Smooth muscle cell (in vitro differentiated cells): ENCODE data around the gene PRAMEF20. TPM values are rescaled to one million over a fixed set of nuclear protein-coding genes. Genes with fewer than 3 reads are reported as not detected.

Experiments
- DNase-seq: peaks from one replicate; lab custom pipeline; 2025; ENCODE audit not compliant: unreplicated experiment; lab: John Stamatoyannopoulos, UW
- H2AFZ ChIP-seq: fragments of 200-600 bp; sonication (generic); 2 replicates; pipeline ENCODE4 v1.6.0; 2016; ENCODE audit warnings: antibody characterized with exemption, low read depth, mild to moderate bottlenecking
- H3F3A ChIP-seq: fragments of 200-600 bp; sonication (generic); 2 replicates; pipeline ENCODE4 v1.6.0; 2017; ENCODE audit warnings: antibody characterized with exemption, low read depth
- H3K27ac ChIP-seq: fragments of 200-600 bp; sonication (generic); 2 replicates; pipeline ENCODE4 v1.5.1; 2016; ENCODE audit warnings: low read depth, mild to moderate bottlenecking
- H3K27me3 ChIP-seq: fragments of 200-600 bp; sonication (generic); 2 replicates; pipeline ENCODE4 v1.6.1; 2016; ENCODE audit warnings: low read depth, mild to moderate bottlenecking
- H3K36me3 ChIP-seq: fragments of 200-600 bp; sonication (generic); 2 replicates; pipeline ENCODE4 v1.5.1; 2016; ENCODE audit warnings: low read depth
- H3K4me1 ChIP-seq: fragments of 200-600 bp; sonication (generic); 2 replicates; pipeline ENCODE4 v1.5.1; 2016; ENCODE audit warnings: low read depth
- H3K4me2 ChIP-seq: fragments of 200-600 bp; sonication (generic); 2 replicates; pipeline ENCODE4 v1.6.0; 2016; ENCODE audit warnings: mild to moderate bottlenecking
- H3K4me3 ChIP-seq: fragments of 200-600 bp; sonication (generic); 2 replicates; pipeline ENCODE4 v1.5.1; 2016; ENCODE audit warnings: mild to moderate bottlenecking
- H3K79me2 ChIP-seq: fragments of 200-600 bp; sonication (generic); 2 replicates; pipeline ENCODE4 v1.6.0; 2016; ENCODE audit warnings: low read depth, mild to moderate bottlenecking
- H3K9ac ChIP-seq: fragments of 200-600 bp; sonication (generic); 2 replicates; pipeline ENCODE4 v1.6.0; 2016; ENCODE audit warnings: low read depth
- H3K9me3 ChIP-seq: fragments of 200-600 bp; sonication (generic); replicated peaks from 2 replicates; pipeline ENCODE4 v1.5.1; 2016; ENCODE audit warnings: low read depth
- H4K20me1 ChIP-seq: fragments of 200-600 bp; sonication (generic); 2 replicates; pipeline ENCODE4 v1.6.0; 2016; ENCODE audit warnings: low read depth
- WGBS: methylation state at CpG from one replicate; pipeline ENCODE4 v1.1.7; 2016; ENCODE audit warnings: low lambda C conversion rate; 5-methylcytosine and 5-hydroxymethylcytosine counted together
- polyA plus RNA-seq: library from polyadenylated mRNA; unstranded; fragments of >200 nt; fragmentation: Nextera tagmentation; extraction: Ambion mirVana; gene quantifications from 2 replicates; pipeline ENCODE4 v1.2.1, GENCODE V29; 2016
- total RNA-seq: library from RNA; depleted of rRNA; stranded (reverse); fragments of >200 nt; gene quantifications from 2 replicates; pipeline ENCODE4 v1.2.3, GENCODE V29; 2014
- TF ChIP-seq, protein P1 (sequence below): fragments of 200-600 bp; sonication (generic); IDR thresholded peaks from 2 replicates; pipeline ENCODE4 v1.5.1; 2017; ENCODE audit warnings: borderline replicate concordance, mild to moderate bottlenecking, antibody characterized with exemption; ENCODE audit not compliant: insufficient read depth, poor library complexity, severe bottlenecking

PRAMEF20 gene
- total and polyA plus RNA-seq, 2 experiments from 2014 or later, result not detected

DNA sequence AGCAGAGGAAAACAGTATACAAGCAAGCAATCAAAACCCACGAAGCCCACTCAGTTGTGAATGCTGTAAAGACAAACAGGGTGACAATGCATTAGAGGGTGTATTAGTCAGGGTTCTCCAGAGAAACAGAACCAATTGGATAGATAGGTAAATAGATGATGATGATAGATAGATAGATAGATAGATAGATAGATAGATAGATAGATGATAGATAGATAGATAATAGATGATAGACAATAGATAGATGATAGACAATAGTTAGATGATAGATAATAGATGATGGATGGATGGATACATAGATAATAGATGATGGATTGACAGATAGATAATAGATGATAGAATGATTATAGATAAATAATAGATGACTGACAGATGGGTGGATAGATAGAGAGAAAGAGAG lies 55.3 kb downstream of the PRAMEF20 start:
- Histone ChIP-seq H3F3A (no peaks in the 10 kb centered on the region), H3K27me3 (no peaks in the 10 kb centered on the region), H3K79me2 (no peaks in the 10 kb centered on the region), H3K4me1 (no peaks in the 10 kb centered on the region), H2AFZ (no peak overlapping the region), H3K4me2 (no peak overlapping the region), H4K20me1 (no peaks in the 10 kb centered on the region), H3K9me3 (no peaks in the 10 kb centered on the region), H3K4me3 (no peak overlapping the region), H3K36me3 (no peaks in the 10 kb centered on the region), H3K27ac (no peak overlapping the region), H3K9ac (no peak overlapping the region)
- DNase-seq, result no peak
- 69% methylated on average over 1 of the region's 1 CpG for WGBS
- TF ChIP-seq, protein P1, sequence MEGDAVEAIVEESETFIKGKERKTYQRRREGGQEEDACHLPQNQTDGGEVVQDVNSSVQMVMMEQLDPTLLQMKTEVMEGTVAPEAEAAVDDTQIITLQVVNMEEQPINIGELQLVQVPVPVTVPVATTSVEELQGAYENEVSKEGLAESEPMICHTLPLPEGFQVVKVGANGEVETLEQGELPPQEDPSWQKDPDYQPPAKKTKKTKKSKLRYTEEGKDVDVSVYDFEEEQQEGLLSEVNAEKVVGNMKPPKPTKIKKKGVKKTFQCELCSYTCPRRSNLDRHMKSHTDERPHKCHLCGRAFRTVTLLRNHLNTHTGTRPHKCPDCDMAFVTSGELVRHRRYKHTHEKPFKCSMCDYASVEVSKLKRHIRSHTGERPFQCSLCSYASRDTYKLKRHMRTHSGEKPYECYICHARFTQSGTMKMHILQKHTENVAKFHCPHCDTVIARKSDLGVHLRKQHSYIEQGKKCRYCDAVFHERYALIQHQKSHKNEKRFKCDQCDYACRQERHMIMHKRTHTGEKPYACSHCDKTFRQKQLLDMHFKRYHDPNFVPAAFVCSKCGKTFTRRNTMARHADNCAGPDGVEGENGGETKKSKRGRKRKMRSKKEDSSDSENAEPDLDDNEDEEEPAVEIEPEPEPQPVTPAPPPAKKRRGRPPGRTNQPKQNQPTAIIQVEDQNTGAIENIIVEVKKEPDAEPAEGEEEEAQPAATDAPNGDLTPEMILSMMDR, result no peak

GRCh38 chr1:13469343-13469742 lies 59.1 kb downstream of the PRAMEF20 start:
- Histone ChIP-seq H3K27ac (no peak overlapping the region), H3K36me3 (no peaks in the 10 kb centered on the region), H3K9me3 (no peaks in the 10 kb centered on the region), H3K4me3 (no peak overlapping the region), H4K20me1 (no peaks in the 10 kb centered on the region), H3K9ac (no peak overlapping the region), H3K79me2 (no peaks in the 10 kb centered on the region), H3K27me3 (no peaks in the 10 kb centered on the region), H3F3A (no peaks in the 10 kb centered on the region), H3K4me1 (no peaks in the 10 kb centered on the region), H2AFZ (no peak overlapping the region), H3K4me2 (no peak overlapping the region)
- DNase-seq, result no peak
- TF ChIP-seq, protein P1, result peak; percentile 27
- WGBS, result 24% methylated on average over 5 of the region's 5 CpGs

Other genes starting within 250 kb of the PRAMEF20 start
- not detected in 2 replicates for gene HNRNPCL4, start 244.8 kb upstream of the PRAMEF20 start, total RNA-seq
- gene HNRNPCL4, start 244.8 kb upstream of the PRAMEF20 start, polyA plus RNA-seq, result not detected in 2 replicates
- gene PRAMEF9, start 238.6 kb upstream of the PRAMEF20 start, total RNA-seq, result not detected in 2 replicates
- not detected in 2 replicates for gene PRAMEF9, start 238.6 kb upstream of the PRAMEF20 start, polyA plus RNA-seq
- gene PRAMEF13, start 209.0 kb upstream of the PRAMEF20 start, total RNA-seq, result not detected in 2 replicates
- gene PRAMEF13, start 209.0 kb upstream of the PRAMEF20 start, polyA plus RNA-seq, result not detected in 2 replicates
- gene PRAMEF18, start 184.3 kb upstream of the PRAMEF20 start, total RNA-seq, result not detected in 2 replicates
- gene PRAMEF18, start 184.3 kb upstream of the PRAMEF20 start, polyA plus RNA-seq, result not detected in 2 replicates
- gene PRAMEF5, start 156.3 kb upstream of the PRAMEF20 start, total RNA-seq, result not detected in 2 replicates
- not detected in 2 replicates for gene PRAMEF5, start 156.3 kb upstream of the PRAMEF20 start, polyA plus RNA-seq
- not detected in 2 replicates for gene PRAMEF8, start 125.3 kb upstream of the PRAMEF20 start, total RNA-seq
- not detected in 2 replicates for gene PRAMEF8, start 125.3 kb upstream of the PRAMEF20 start, polyA plus RNA-seq
- not detected in 2 replicates for gene PRAMEF33, start 106.9 kb upstream of the PRAMEF20 start, total RNA-seq
- gene PRAMEF33, start 106.9 kb upstream of the PRAMEF20 start, polyA plus RNA-seq, result not detected in 2 replicates
- gene PRAMEF15, start 94.9 kb upstream of the PRAMEF20 start, total RNA-seq, result not detected in 2 replicates
- not detected in 2 replicates for gene PRAMEF15, start 94.9 kb upstream of the PRAMEF20 start, polyA plus RNA-seq
- not detected in 2 replicates for gene PRAMEF14, start 63.3 kb upstream of the PRAMEF20 start, total RNA-seq
- not detected in 2 replicates for gene PRAMEF14, start 63.3 kb upstream of the PRAMEF20 start, polyA plus RNA-seq
- not detected in 2 replicates for gene PRAMEF19, start 38.5 kb upstream of the PRAMEF20 start, total RNA-seq
- not detected in 2 replicates for gene PRAMEF19, start 38.5 kb upstream of the PRAMEF20 start, polyA plus RNA-seq
- gene PRAMEF17, start 20.8 kb upstream of the PRAMEF20 start, total RNA-seq, result not detected in 2 replicates
- gene PRAMEF17, start 20.8 kb upstream of the PRAMEF20 start, polyA plus RNA-seq, result not detected in 2 replicates
- gene LRRC38, start 103.6 kb downstream of the PRAMEF20 start, total RNA-seq, result 0.13 TPM in 1 of 2 replicates, not detected in the other
- gene LRRC38, start 103.6 kb downstream of the PRAMEF20 start, polyA plus RNA-seq, result 0.39 and 0.86 TPM in 2 replicates
- 459 and 476 TPM in 2 replicates for gene PDPN, start 173.4 kb downstream of the PRAMEF20 start, total RNA-seq
- 336 and 414 TPM in 2 replicates for gene PDPN, start 173.4 kb downstream of the PRAMEF20 start, polyA plus RNA-seq